ENCODE measurements around the gene RNF125.

DNA sequence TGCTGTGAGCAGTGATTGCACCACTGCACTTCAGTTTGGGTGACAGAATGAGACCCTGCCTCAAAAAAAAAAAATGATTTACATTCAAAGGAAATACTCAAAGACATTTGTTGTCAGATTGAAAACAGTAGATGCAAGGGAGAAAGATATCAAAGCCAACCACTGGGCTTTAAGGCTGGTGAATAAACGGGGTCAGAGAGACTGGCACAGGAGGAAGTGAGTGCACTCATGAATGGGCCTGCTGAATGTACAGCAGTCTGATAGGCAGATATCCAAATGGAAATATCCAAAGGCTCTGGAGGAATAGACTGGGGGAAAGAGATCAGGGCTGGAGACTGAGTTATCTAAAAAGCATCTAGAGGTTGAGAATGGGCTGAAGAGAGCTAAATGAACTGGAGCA is 10.9 kb downstream of the RNF125 start:
- TF ChIP-seq ZNF658 (tag by site-specific recombination; IDR thresholded peaks at IDR 0.05) (no peak), ZNF473 (tag by site-specific recombination; IDR thresholded peaks at IDR 0.05) (no peak), ZNF274 (IDR thresholded peaks at IDR 0.05; ENCODE audit: low read length) (no peak), ZNF274 (tag by site-specific recombination; IDR thresholded peaks at IDR 0.05; ENCODE audit: borderline replicate concordance) (no peak)
- TF ChIP-seq, protein P1, sequence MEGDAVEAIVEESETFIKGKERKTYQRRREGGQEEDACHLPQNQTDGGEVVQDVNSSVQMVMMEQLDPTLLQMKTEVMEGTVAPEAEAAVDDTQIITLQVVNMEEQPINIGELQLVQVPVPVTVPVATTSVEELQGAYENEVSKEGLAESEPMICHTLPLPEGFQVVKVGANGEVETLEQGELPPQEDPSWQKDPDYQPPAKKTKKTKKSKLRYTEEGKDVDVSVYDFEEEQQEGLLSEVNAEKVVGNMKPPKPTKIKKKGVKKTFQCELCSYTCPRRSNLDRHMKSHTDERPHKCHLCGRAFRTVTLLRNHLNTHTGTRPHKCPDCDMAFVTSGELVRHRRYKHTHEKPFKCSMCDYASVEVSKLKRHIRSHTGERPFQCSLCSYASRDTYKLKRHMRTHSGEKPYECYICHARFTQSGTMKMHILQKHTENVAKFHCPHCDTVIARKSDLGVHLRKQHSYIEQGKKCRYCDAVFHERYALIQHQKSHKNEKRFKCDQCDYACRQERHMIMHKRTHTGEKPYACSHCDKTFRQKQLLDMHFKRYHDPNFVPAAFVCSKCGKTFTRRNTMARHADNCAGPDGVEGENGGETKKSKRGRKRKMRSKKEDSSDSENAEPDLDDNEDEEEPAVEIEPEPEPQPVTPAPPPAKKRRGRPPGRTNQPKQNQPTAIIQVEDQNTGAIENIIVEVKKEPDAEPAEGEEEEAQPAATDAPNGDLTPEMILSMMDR (tag by site-specific recombination; IDR thresholded peaks at IDR 0.05): no peak

Measured in HEK293 (cell line).